IMR-90 (cell line): ENCODE measurements around the gene TDG. TPM values are rescaled to one million over a fixed set of nuclear protein-coding genes. Genes with fewer than 3 reads are reported as not detected.
A peak's percentile ranks its signal among the peaks of the same experiment; 100 is the strongest.

Experiments used
- ATAC-seq: fragments of 200-7000 bp; cut with Tn5 transposase; 2 replicates; pipeline ENCODE4 v1.9.1; 2020; ENCODE audit warnings: low read depth, mild to moderate bottlenecking, moderate library complexity
- BruUV-seq: library from RNA; stranded (reverse); fragments of 400-500 nt; replicated peaks from 2 replicates; lab custom pipeline; 2021; lab: Mats Ljungman, UMichigan
- CTCF ChIA-PET: fragments of 300-600 bp; formaldehyde crosslinking; extraction: SDS; loops from one replicate; lab custom pipeline; 2021; ENCODE audit warnings: antibody characterized with exemption; lab: Yijun Ruan, JAX
- POLR2A ChIA-PET: fragments of 300-600 bp; sonication (Branson Sonifier 250); formaldehyde crosslinking; loops from one replicate; lab custom pipeline; 2022; ENCODE audit warnings: antibody characterized with exemption; ENCODE audit not compliant: unreplicated experiment; lab: Charles Lee
- DNase-seq: peaks from one replicate; pipeline ENCODE4 v3.0.0; 2013
- H2AFZ ChIP-seq: replicated peaks from 2 replicates; pipeline ENCODE3; 2013; ENCODE audit warnings: low read length, mild to moderate bottlenecking; ENCODE audit not compliant: poor library complexity
- H2AK5ac ChIP-seq: 2 replicates; pipeline ENCODE4 v1.6.1; 2013; ENCODE audit warnings: low read depth, low read length, inconsistent platforms
- H2AK9ac ChIP-seq: replicated peaks from 2 replicates; pipeline ENCODE3; 2013; ENCODE audit warnings: mild to moderate bottlenecking, low read depth, low read length, moderate library complexity; ENCODE audit not compliant: poor library complexity
- H2BK120ac ChIP-seq: 2 replicates; pipeline ENCODE4 v1.6.1; 2013; ENCODE audit warnings: low read depth, low read length, inconsistent platforms
- H2BK15ac ChIP-seq: 3 replicates; pipeline ENCODE4 v1.6.1; 2013; ENCODE audit warnings: low read depth, low read length, inconsistent platforms
- H2BK20ac ChIP-seq: 2 replicates; pipeline ENCODE4 v1.6.1; 2013; ENCODE audit warnings: low read depth, mild to moderate bottlenecking, inconsistent platforms, low read length, moderate library complexity
- H2BK5ac ChIP-seq: 2 replicates; pipeline ENCODE4 v1.6.1; 2013; ENCODE audit warnings: mild to moderate bottlenecking, low read depth, low read length, inconsistent platforms; ENCODE audit not compliant: poor library complexity, severe bottlenecking
- H3K14ac ChIP-seq: replicated peaks from 2 replicates; pipeline ENCODE4 v1.6.1; 2013; ENCODE audit warnings: low read depth, low read length, inconsistent platforms
- H3K18ac ChIP-seq: 2 replicates; pipeline ENCODE4 v1.6.1; 2013; ENCODE audit warnings: low read depth, low read length, control low read depth
- H3K23ac ChIP-seq: 2 replicates; pipeline ENCODE4 v1.6.1; 2013; ENCODE audit warnings: low read depth, low read length, inconsistent platforms
- H3K27ac ChIP-seq: 2 replicates; pipeline ENCODE4 v1.5.1; 2013; ENCODE audit warnings: mild to moderate bottlenecking, control low read depth, low read length; ENCODE audit not compliant: insufficient read depth
- H3K27me3 ChIP-seq: 2 replicates; pipeline ENCODE4 v1.6.1; 2013; ENCODE audit warnings: low read length; ENCODE audit not compliant: control insufficient read depth, insufficient read depth
- H3K36me3 ChIP-seq: 2 replicates; pipeline ENCODE4 v1.6.1; 2013; ENCODE audit warnings: low read length, mixed read lengths; ENCODE audit not compliant: control insufficient read depth, insufficient read depth
- H3K4ac ChIP-seq: 2 replicates; pipeline ENCODE4 v1.6.1; 2013; ENCODE audit warnings: low read depth, low read length, inconsistent platforms
- H3K4me1 ChIP-seq: 2 replicates; pipeline ENCODE4 v1.6.1; 2013; ENCODE audit warnings: low read length, mixed read lengths; ENCODE audit not compliant: control insufficient read depth, insufficient read depth
- H3K4me2 ChIP-seq: 2 replicates; pipeline ENCODE4 v1.6.1; 2013; ENCODE audit warnings: low read depth, mild to moderate bottlenecking, control low read depth, low read length, moderate library complexity
- H3K4me3 ChIP-seq: 2 replicates; pipeline ENCODE4 v1.5.1; 2013; ENCODE audit warnings: low read depth, mild to moderate bottlenecking, control low read depth, low read length, moderate library complexity; ENCODE audit not compliant: insufficient read depth
- H3K56ac ChIP-seq: 2 replicates; pipeline ENCODE4 v1.6.1; 2013; ENCODE audit warnings: low read length, inconsistent platforms; ENCODE audit not compliant: insufficient read depth; ENCODE audit errors: extremely low read depth
- H3K79me1 ChIP-seq, 2 experiments: 2 replicates each; pipeline ENCODE4 v1.6.1; 2013; ENCODE audit warnings: low read length in 2 of 2, inconsistent platforms in 1 of 2, low read depth in 1 of 2
- H3K9ac ChIP-seq: 2 replicates; pipeline ENCODE4 v1.6.1; 2013; ENCODE audit warnings: low read depth, low read length, control low read depth
- H3K9me1 ChIP-seq: 2 replicates; pipeline ENCODE4 v1.6.1; 2013; ENCODE audit warnings: low read length, inconsistent platforms; ENCODE audit not compliant: insufficient read depth
- H3K9me3 ChIP-seq: 2 replicates; pipeline ENCODE4 v1.6.1; 2013; ENCODE audit warnings: low read length; ENCODE audit not compliant: control insufficient read depth, insufficient read depth
- H4K20me1 ChIP-seq: 2 replicates; pipeline ENCODE4 v1.6.1; 2013; ENCODE audit warnings: low read length, inconsistent platforms; ENCODE audit not compliant: insufficient read depth
- H4K5ac ChIP-seq: 2 replicates; pipeline ENCODE4 v1.6.1; 2013; ENCODE audit warnings: mild to moderate bottlenecking, low read depth, low read length, control low read depth
- H4K8ac ChIP-seq, 2 experiments: 2 replicates each; pipeline ENCODE4 v1.6.1; 2013; ENCODE audit warnings: low read depth in 2 of 2, low read length in 2 of 2, control low read depth in 1 of 2, inconsistent platforms in 1 of 2
- H4K91ac ChIP-seq: 2 replicates; pipeline ENCODE4 v1.6.1; 2013; ENCODE audit warnings: low read depth, low read length, inconsistent platforms; ENCODE audit not compliant: insufficient read depth
- POLR2A ChIP-seq: IDR thresholded peaks from 2 replicates; pipeline ENCODE4 v1.6.1; 2012; ENCODE audit warnings: mild to moderate bottlenecking, low read depth, low read length
- RAD21 ChIP-seq: IDR thresholded peaks from 2 replicates; pipeline ENCODE4 v1.6.1; 2012; ENCODE audit warnings: low read length, improper control_type of control experiment
- WGBS, 2 experiments: methylation state at CpG; one replicate each; pipeline versions ENCODE4 v1.1.5 to v1.1.7; 2013; ENCODE audit warnings: missing lambda C conversion rate in 2 of 2; ENCODE audit not compliant: insufficient read length in 1 of 2; ENCODE audit errors: extremely low coverage in 2 of 2; 5-methylcytosine and 5-hydroxymethylcytosine counted together
- dilution Hi-C: fragments of 300-500 bp; cut with HindIII; formaldehyde crosslinking; loops from one replicate; pipeline ENCODE4 v1.14.3; 2018; ENCODE audit warnings: low sequenced_read_pairs; ENCODE audit not compliant: unreplicated experiment
- in situ Hi-C: fragments of 300-500 bp; cut with MboI; formaldehyde crosslinking; loops from 3 replicates; pipeline ENCODE4 v1.14.3; 2019; ENCODE audit warnings: low sequenced_read_pairs, inconsistent platforms, mixed read lengths
- intact Hi-C: fragments of 100-400 bp; cut with micrococcal nuclease; formaldehyde crosslinking; loops from 2 replicates; pipeline ENCODE4 v1.10.0; 2022
- polyA plus RNA-seq, 3 experiments: library from polyadenylated mRNA; depleted of rRNA; stranded (reverse); fragments of >200 nt; gene quantifications; 2 replicates each; pipeline ENCODE4 v1.2.3, GENCODE V29; 2012; ENCODE audit warnings: low replicate concordance in 1 of 3
- total RNA-seq: library from RNA; depleted of rRNA; stranded (reverse); fragments of >200 nt; gene quantifications from 2 replicates; pipeline ENCODE4 v1.2.3, GENCODE V29; 2012

Gene TDG
- total and polyA plus RNA-seq, 2 of the 4 experiments (the other 2 are of a cell fraction), result 14.0 to 14.7 TPM

DNA sequence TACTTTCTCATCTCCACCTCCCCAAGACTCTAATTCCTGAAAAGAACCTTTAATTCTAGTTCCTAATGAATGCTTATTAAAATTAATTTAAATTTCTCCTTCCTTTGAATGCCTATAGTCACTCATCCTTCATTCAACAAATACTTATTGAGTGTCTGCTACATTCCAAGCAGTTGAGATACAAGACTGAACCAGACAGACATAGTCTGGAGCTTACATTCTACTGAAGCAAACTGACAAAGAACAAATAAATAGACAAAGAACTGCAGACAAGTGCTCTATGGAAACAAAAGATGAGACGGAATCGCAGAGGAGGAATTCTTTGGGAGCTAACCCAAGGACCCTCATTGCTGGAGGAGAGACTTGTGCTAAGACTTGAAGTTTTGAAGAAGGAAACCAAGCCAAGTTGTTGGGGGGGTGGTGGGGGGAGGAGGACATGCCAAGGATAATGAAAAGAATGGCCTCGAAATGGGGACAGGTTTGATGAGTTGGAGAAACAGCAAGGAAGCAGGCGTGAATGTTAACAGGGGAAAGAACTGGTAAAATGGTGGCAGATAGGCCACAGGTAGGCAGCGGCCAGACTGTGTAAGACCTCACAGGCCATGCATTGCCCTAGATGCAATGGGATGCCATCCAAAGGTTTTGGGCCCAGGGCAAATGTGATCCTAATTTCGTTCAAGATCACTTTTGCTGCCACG, 9.7 kb upstream of the TDG start:
- peaks cover 3% of the 10 kb centered on the region; the same call in 1 of the 2 replicates for H4K20me1 ChIP-seq
- H3K4ac ChIP-seq, result peak overlapping the region; percentile 81
- H3K9me3 ChIP-seq, result no peaks in the 10 kb centered on the region
- TF ChIP-seq POLR2A (0 out of 2 replicates have a peak, but pooled peaks have one; percentile 22), RAD21 (no peak)
- peak overlapping the region; percentile 44; the same call in 1 of the 2 replicates for H3K56ac ChIP-seq
- peak overlapping the region; percentile 72 for H3K4me3 ChIP-seq
- H2AK9ac ChIP-seq, result peak overlapping the region; percentile 90
- no peak overlapping the region for H2BK20ac ChIP-seq
- CTCF ChIA-PET, result interaction anchor here (0.6 kb wide), 1 partner anchor 16 kb away, joined by 7 read pairs; no protein-coding TSS in a partner anchor
- H3K4me1 ChIP-seq, result peaks cover 3% of the 10 kb centered on the region; the same call in 1 of the 2 replicates
- intact Hi-C loops, result loop anchor here (2.0 kb wide), 1 partner anchor 153 kb away; no protein-coding TSS in a partner anchor
- H3K27ac ChIP-seq, result peak overlapping the region; percentile 90
- peak; percentile 15 for ATAC-seq
- H2AK5ac ChIP-seq, result peak overlapping the region; percentile 88
- peak overlapping the region; percentile 93 for H3K9ac ChIP-seq
- H3K27me3 ChIP-seq, result no peaks in the 10 kb centered on the region
- 4% methylated on average over 5 of the region's 7 CpGs; no CpG with 5 or more reads in 1 of the 2 experiments for WGBS, 2 experiments
- POLR2A ChIA-PET, result interaction anchor here (1.2 kb wide), 1 partner anchor 10 kb away, joined by 4 read pairs; the partner anchor contains the start of gene TDG
- H3K9me1 ChIP-seq, result peaks cover 5% of the 10 kb centered on the region; the same call in 1 of the 2 replicates
- dilution Hi-C loops, result no loop called here
- H3K36me3 ChIP-seq, result peaks cover 17% of the 10 kb centered on the region
- peak; percentile 58 for DNase-seq
- H4K5ac ChIP-seq, result peak overlapping the region; percentile 46
- H2BK120ac ChIP-seq, result 0 out of 2 replicates have a peak overlapping the region, but pooled peaks have one; percentile 63
- peak overlapping the region; percentile 98 for H3K4me2 ChIP-seq
- in situ Hi-C loops, result no loop called here
- peak overlapping the region; percentile 33; the same call in 1 of the 2 replicates for H3K18ac ChIP-seq
- peak overlapping the region; percentile 70 for H3K14ac ChIP-seq
- H2BK5ac ChIP-seq, result peak overlapping the region; percentile 78
- BruUV-seq, result no TSS peak
- H2AFZ ChIP-seq, result peak overlapping the region; percentile 95
- H2BK15ac ChIP-seq, result no peak overlapping the region; the same call in 2 of the 3 replicates
- peak overlapping the region; percentile 91 to 95 for H4K8ac ChIP-seq
- peak overlapping the region; percentile 78 for H4K91ac ChIP-seq
- H3K79me1 ChIP-seq, result peaks cover 21 to 53% of the 10 kb centered on the region in 2 experiments
- H3K23ac ChIP-seq, result peak overlapping the region; percentile 61
